Eye (tissue), 1 donor: Measurements from ENCODE around the gene KRTAP5-3.
A peak's percentile ranks its signal among the peaks of the same experiment; 100 is the strongest.
"Not testable (repeated sequence)": the region's sequence is repeated elsewhere in the genome, so short reads cannot be mapped to it uniquely, and the experiment has no call there.

ENCODE experiments used
- DNase-seq: peaks from one replicate; pipeline ENCODE4 v3.0.0-alpha.2; 2015

Gene KRTAP5-3

GRCh38 chr11:1607901-1608300, 362 bp downstream of the KRTAP5-3 start:
- DNase-seq: not testable (repeated sequence)

GRCh38 chr11:1607156-1607845, 962 bp downstream of the KRTAP5-3 start:
- peak; percentile 49 for DNase-seq

DNA sequence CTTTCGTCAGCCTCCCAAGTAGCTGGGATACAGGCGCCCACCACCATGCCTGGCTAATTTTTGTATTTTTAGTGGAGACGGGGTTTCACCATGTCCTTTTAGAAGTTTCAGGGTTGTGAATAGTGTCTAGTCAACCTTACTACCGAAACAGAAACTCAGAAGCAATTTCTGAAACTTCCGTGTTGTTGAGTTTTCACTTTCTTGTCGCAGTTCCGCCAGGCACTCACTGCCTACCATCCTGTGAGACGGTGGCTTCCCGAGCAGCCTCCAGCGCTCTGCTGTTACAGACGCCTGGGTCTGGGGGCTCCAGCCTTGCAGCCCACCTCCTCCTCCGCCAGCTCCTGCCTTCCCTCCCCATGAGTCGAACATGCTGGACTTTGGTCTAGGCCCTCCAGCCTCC, 2.3 kb downstream of the KRTAP5-3 start:
- DNase-seq: not testable (repeated sequence)

GRCh38 chr11:1604711-1605110, 3.6 kb downstream of the KRTAP5-3 start:
- DNase-seq: no peak

- DNase-seq: no peak
Observed at GRCh38 chr11:1604181-1604580, 4.1 kb downstream of the KRTAP5-3 start.

DNA sequence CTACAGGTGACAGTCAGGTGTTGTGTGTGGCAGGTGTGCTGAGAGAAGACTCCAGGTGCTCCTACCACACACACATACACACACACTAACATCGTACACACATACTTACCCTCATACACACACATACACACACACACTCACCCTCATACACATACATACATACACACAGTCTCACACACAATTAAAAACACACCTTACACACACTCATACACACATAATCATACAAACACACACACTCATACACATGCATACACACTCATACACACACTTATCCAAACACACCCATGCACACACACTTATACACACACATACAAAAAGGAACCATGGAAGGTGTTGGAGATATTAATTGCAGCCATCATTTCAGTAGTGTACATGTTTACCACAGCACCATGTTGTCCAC, 4.6 kb downstream of the KRTAP5-3 start:
- no peak for DNase-seq

DNA sequence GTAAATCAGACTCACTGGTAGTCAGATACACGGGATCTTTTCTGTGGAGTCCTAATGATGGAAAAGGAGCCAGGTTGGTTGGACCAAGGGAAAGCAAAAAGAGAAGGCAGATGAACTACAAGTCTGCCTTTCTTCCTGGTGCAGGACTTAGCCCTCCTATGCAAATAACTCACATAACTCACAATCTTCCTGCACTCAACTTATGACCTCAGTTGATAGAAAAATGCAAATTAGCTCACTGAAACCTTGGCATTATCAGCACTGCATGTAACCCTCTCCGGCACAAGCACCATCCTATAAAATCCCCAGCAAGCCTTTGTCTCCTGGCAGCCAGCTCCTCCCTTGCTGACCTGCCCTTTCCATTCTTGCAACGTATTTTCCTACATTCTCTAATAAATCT, 6.6 kb downstream of the KRTAP5-3 start:
- DNase-seq: not testable (repeated sequence)

DNA sequence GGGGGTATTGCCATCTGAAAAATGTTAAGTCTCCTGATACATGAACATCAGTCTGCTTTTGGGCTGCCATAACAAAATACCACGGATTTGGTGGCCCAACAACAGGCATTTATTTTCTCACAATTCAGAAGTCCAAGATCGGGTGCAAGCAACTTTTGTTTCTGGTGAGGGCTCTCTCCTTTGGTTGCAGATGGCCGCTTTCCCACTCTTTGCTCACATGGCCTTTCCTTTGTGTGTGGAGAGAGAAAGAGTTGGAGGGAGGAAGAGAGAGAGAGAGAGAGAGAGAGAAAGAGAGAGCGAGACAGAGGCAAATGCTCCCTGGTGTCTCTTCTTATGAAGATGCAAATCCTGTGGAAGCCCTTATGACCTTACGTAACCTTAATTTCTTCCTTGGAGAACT, 7.6 kb downstream of the KRTAP5-3 start:
- DNase-seq: no peak

GRCh38 chr11:1598816-1599215, 9.4 kb downstream of the KRTAP5-3 start:
- no peak for DNase-seq

GRCh38 chr11:1598406-1598805, 9.9 kb downstream of the KRTAP5-3 start:
- DNase-seq: not testable (repeated sequence)

- DNase-seq: no peak
Observed at GRCh38 chr11:1597994-1598380, 10.3 kb downstream of the KRTAP5-3 start, which contains the start of gene KRTAP5-2. TSS of gene KRTAP5-2 (minus strand) at chr11:1598294. CDS start at chr11:1598250, 44 bp downstream.

GRCh38 chr11:1597331-1597993, 10.8 kb downstream of the KRTAP5-3 start:
- no peak for DNase-seq

DNA sequence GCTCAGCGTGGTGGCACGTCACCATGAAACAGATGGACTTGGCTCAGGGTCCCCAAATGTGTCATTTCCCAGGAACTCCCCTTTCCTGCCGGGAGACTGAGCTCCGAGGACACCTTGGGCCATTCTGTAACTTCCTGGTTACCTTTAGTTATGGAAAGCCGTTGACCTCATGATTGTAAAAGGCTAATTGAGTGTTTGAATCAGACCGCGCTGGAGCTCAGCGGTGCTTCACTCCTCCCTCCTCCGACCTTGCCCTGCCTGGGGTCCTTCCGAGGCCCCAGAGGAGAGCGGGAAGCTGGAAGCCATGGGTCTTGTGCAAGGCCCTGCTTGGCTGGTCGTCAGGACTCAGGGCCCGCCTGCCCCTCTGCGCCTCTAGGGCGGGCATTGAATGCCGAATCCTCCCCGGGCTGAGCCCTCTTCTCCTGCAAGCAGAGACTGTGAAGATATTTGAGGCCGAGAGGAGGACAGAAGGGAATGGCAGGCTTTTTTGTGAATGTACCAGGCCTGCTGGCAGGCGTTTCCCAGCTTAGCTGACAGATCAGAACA, 11.6 kb downstream of the KRTAP5-3 start:
- DNase-seq: not testable (repeated sequence)

GRCh38 chr11:1595994-1596575, 12.2 kb downstream of the KRTAP5-3 start:
- DNase-seq: not testable (repeated sequence)

GRCh38 chr11:1592628-1593027, 15.6 kb downstream of the KRTAP5-3 start:
- no peak for DNase-seq

- DNase-seq: no peak
Observed at GRCh38 chr11:1589996-1590395, 18.3 kb downstream of the KRTAP5-3 start.

DNA sequence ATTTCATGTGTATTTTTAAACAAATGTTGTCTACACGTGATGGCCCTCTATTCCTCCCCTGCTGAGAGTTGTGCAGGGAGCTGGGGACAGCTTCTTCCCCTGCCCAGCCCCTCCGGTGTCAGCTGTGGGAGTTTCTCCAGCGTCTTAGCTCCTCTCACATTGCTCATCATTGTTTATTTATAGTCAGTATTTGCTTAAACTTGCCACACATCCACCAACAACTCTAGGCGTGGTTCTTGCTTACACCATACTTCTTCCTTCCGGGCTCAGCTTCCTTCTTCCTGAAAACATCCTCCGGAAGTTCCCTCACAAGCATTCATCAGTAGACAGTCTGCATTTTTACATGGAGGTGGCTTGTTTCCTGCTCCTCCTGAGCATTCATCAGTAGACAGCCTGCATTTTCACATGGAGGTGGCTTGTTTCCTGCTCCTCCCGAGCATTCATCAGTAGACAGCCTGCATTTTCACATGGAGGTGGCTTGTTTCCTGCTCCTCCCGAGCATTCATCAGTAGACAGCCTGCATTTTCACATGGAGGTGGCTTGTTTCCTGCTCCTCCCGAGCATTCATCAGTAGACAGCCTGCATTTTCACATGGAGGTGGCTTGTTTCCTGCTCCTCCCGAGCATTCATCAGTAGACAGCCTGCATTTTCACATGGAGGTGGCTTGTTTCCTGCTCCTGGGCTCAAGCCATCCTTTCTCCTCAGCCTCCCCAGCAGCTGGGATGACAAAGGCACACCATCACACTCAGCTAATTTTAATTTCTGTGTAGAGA, 18.9 kb downstream of the KRTAP5-3 start:
- not testable (repeated sequence) for DNase-seq

DNA sequence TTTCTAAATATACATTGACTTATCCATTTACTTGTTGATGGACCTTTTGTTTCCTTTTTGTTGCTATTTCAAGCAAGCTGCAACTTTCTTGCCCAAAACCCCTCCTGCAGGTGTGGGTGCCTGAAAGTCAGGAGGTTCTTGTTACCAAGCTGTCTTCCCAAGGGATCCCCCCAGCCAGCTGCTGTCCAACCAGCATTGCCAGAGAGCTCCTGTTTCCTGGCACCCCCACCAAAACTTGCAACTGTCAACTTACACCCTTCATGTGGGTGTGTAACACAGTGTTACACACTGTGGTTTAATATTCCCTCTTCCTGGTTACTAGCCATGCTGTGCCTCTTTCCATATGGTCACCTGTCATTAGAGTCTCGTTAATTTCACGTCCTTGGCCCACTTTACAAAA, 21.6 kb downstream of the KRTAP5-3 start:
- no peak for DNase-seq

- DNase-seq: not testable (repeated sequence)
Observed at GRCh38 chr11:1584661-1585370, 23.4 kb downstream of the KRTAP5-3 start, which contains the start of gene KRTAP5-1. TSS of gene KRTAP5-1 (minus strand) at chr11:1585283. CDS start at chr11:1585249, 34 bp downstream.

DNA sequence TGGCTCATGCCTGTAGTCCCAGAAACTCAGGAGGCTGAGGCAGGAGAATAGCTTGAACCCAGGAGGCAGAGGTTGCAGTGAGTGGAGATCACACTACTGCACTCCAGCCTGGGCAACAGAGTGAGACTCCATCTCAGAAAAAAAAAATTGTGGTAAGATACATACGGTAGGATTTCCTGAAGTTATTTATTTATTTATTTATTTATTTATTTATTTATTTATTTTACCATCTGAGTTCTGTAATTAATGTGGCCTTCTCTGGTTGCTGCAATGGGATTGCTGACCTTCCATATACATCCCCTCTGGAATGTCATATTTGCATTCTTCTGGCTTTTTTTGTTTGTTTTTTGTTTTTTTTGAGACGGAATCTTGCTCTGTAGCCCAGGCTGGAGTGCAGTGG, 25.4 kb downstream of the KRTAP5-3 start:
- DNase-seq: not testable (repeated sequence)

DNA sequence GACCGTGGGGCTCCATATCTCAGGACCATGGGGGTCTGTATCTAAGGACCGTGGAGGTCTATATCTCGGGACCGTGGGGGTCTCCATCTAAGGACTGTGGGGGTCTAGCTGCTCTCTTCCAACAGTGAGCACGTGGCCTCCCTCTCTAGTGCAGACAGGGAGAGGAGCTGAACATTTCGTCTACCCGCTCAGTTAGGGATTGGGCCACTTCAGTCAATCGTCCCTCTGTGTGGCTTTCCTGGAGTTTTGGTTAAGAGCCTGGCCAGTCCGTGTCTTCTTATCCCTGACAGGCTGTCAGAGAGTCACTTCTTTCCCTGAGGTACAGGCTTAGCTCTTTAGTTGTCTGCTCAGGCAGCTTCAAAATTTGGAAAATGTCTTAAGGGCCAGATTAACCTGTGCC, 26.3 kb downstream of the KRTAP5-3 start:
- no peak for DNase-seq

DNA sequence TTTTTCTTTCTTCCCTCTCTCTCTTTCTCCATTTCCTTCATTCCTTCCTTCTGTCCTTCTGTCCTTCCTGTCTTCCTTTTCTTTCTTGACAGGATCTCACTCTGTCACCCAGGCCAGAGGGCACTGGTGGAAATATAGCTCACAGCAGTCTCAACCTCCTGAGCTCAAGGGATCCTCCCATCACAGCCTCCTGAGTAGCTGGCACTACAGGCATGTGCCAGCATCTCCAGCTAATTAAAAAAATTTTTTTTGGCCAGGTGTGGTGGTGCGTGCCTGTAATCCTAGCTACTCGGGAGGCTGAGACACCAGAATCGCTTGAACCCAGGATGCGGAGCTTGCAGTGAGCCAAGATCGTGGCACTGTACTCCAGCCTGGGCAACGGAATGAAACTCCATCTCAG, 31.4 kb downstream of the KRTAP5-3 start:
- no peak for DNase-seq
